ENCODE results near the gene LIN28A.

The LIN28A gene

GRCh38 chr1:26472901-26473845 is 62.6 kb downstream of the LIN28A start:
- TF ChIP-seq, protein P1, sequence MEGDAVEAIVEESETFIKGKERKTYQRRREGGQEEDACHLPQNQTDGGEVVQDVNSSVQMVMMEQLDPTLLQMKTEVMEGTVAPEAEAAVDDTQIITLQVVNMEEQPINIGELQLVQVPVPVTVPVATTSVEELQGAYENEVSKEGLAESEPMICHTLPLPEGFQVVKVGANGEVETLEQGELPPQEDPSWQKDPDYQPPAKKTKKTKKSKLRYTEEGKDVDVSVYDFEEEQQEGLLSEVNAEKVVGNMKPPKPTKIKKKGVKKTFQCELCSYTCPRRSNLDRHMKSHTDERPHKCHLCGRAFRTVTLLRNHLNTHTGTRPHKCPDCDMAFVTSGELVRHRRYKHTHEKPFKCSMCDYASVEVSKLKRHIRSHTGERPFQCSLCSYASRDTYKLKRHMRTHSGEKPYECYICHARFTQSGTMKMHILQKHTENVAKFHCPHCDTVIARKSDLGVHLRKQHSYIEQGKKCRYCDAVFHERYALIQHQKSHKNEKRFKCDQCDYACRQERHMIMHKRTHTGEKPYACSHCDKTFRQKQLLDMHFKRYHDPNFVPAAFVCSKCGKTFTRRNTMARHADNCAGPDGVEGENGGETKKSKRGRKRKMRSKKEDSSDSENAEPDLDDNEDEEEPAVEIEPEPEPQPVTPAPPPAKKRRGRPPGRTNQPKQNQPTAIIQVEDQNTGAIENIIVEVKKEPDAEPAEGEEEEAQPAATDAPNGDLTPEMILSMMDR (IDR thresholded peaks at IDR 0.05) = no peak
- Histone ChIP-seq H3K4me3 (ENCODE audit: low read depth in 1 of 2, low read length in 1 of 2) (peak overlapping the region; percentile 94 to 99), H3K4me1 (ENCODE audit: control insufficient read depth in 1 of 2, insufficient read depth in 1 of 2, low read depth in 1 of 2, low read length in 1 of 2) (peaks cover 53 to 61% of the 10 kb centered on the region in 2 experiments), H3K27me3 (no peaks in the 10 kb centered on the region), H3K9me3 (no peaks in the 10 kb centered on the region), H3K27ac (peak overlapping the region; percentile 98), H3K36me3 (peaks cover 38% of the 10 kb centered on the region)

DNA sequence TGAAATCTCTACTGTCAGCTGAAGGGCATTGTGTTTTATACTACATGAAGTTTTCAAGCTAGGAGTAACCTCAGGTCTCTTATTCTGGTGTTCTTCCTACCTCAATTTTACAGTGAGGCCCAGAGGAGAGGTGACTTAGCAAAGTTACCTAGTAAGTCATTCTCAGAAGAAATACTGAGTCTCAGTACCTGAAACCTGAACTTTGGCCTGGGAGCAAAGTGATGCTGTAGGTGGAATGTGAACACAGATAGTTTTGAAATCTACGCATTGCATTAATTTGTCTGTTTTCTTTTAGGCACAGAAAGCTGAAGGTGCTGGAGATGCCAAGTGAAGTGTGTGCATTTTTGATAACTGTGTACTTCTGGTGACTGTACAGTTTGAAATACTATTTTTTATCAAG is 64.2 kb downstream of the LIN28A start:
- TF ChIP-seq, protein P1 (IDR thresholded peaks at IDR 0.05) = no peak
- peak overlapping the region; percentile 98 for H3K27ac ChIP-seq
- H3K27me3 ChIP-seq = no peaks in the 10 kb centered on the region
- peaks cover 42 to 45% of the 10 kb centered on the region in 2 experiments for H3K4me1 ChIP-seq (ENCODE audit: control insufficient read depth in 1 of 2, insufficient read depth in 1 of 2, low read depth in 1 of 2, low read length in 1 of 2)
- H3K36me3 ChIP-seq = peaks cover 50% of the 10 kb centered on the region
- no peak overlapping the region for H3K4me3 ChIP-seq (ENCODE audit: low read depth in 1 of 2, low read length in 1 of 2)
- H3K9me3 ChIP-seq = no peaks in the 10 kb centered on the region

DNA sequence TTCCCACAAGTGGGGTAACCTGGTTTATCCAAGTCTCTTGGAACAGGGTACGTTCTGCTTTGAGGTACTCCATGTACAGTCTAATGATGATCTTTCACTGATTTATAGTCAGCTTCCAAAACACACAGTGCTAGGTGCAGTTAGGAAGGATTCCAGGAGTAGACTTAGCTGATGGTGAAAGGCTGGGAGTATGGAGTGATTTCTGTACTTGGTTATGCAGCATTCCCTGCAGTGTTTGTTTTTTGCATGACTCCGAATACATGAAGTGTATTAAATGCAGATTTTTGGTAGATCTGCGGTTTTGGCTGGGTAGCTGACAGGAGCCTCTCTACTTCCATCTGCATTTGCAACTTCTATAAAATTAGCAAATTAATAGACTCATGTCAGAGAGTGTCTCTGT is 65.4 kb downstream of the LIN28A start:
- Histone ChIP-seq H3K4me1 (ENCODE audit: control insufficient read depth in 1 of 2, insufficient read depth in 1 of 2, low read depth in 1 of 2, low read length in 1 of 2) (peaks cover 30 to 34% of the 10 kb centered on the region in 2 experiments), H3K27me3 (no peaks in the 10 kb centered on the region), H3K4me3 (ENCODE audit: low read depth in 1 of 2, low read length in 1 of 2) (no peak overlapping the region), H3K36me3 (peaks cover 56% of the 10 kb centered on the region), H3K9me3 (no peaks in the 10 kb centered on the region), H3K27ac (peak overlapping the region; percentile 58)
- TF ChIP-seq, protein P1 (IDR thresholded peaks at IDR 0.05) = no peak

DNA sequence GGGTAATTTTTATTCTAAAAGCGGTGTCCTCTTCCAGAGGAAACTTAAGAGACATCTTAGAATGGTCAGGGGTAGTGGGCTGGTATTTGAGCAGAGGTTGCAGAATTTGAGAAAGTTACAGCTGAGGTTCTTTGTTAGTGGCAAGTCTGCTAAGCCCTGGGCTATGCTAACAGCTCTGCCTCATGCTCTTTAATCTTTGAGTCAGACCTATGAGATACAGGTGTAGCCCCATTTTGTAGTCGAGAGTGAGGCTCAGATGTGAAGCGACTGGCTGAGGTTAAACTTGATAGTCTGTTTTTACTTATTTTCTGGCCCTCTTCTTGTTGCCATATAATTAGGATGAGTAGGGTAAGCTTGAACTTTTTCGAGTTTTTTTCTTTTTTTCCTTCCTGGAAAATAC is 66.3 kb downstream of the LIN28A start:
- H3K36me3 ChIP-seq = peaks cover 56% of the 10 kb centered on the region
- H3K9me3 ChIP-seq = no peaks in the 10 kb centered on the region
- peak overlapping the region; percentile 58 for H3K27ac ChIP-seq
- H3K4me3 ChIP-seq (ENCODE audit: low read depth in 1 of 2, low read length in 1 of 2) = no peak overlapping the region
- no peaks in the 10 kb centered on the region for H3K27me3 ChIP-seq
- TF ChIP-seq, protein P1 (IDR thresholded peaks at IDR 0.05) = no peak
- peaks cover 21 to 24% of the 10 kb centered on the region in 2 experiments for H3K4me1 ChIP-seq (ENCODE audit: control insufficient read depth in 1 of 2, insufficient read depth in 1 of 2, low read depth in 1 of 2, low read length in 1 of 2)

DNA sequence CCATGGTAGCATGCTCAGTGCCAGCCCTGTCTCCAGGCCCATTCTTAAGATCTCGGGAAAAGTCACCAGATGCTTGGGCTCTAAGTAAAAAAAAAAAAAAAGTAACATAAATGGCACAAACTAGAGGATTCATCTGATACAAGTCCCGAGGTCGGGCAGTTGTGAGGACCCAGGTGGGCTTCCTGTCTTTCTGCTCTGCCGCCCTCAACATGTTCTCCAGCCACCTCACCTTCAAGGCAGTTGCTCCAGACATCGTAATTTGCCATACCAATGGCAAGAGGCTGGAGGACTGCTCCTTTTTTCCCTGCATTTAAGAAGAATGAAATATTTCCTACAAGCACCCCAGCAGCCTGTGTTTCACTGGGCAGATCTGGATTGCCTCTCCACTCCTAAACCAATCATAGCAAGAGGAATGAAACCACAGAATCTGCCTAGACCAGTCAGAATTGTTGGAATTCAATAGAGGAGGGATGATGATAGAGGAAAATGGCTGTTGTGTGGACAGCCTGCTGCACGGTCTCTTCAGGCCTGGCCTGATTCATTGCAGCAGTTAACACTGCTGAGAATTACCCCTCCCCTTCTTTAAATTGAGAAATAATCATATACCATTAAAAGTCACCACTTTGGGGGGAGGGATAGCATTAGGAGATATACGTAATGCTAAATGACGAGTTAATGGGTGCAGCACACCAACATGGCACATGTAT is 67.0 kb downstream of the LIN28A start:
- no peaks in the 10 kb centered on the region for H3K27me3 ChIP-seq
- no peak overlapping the region for H3K4me3 ChIP-seq (ENCODE audit: low read depth in 1 of 2, low read length in 1 of 2)
- H3K36me3 ChIP-seq = peaks cover 56% of the 10 kb centered on the region
- H3K27ac ChIP-seq = peak overlapping the region; percentile 58
- H3K9me3 ChIP-seq = no peaks in the 10 kb centered on the region
- peaks cover 20 to 23% of the 10 kb centered on the region in 2 experiments for H3K4me1 ChIP-seq (ENCODE audit: control insufficient read depth in 1 of 2, insufficient read depth in 1 of 2, low read depth in 1 of 2, low read length in 1 of 2)
- TF ChIP-seq, protein P1 (IDR thresholded peaks at IDR 0.05) = no peak

Measured in neutrophil (primary cell).